ENCODE data around the gene IPCEF1. TPM values are rescaled to one million over a fixed set of nuclear protein-coding genes. Genes with fewer than 3 reads are reported as not detected.
A peak's percentile ranks its signal among the peaks of the same experiment; 100 is the strongest.

The IPCEF1 gene
- polyA plus RNA-seq, 3 donors, result 14.7 to 29.7 (median 16.5) TPM

DNA sequence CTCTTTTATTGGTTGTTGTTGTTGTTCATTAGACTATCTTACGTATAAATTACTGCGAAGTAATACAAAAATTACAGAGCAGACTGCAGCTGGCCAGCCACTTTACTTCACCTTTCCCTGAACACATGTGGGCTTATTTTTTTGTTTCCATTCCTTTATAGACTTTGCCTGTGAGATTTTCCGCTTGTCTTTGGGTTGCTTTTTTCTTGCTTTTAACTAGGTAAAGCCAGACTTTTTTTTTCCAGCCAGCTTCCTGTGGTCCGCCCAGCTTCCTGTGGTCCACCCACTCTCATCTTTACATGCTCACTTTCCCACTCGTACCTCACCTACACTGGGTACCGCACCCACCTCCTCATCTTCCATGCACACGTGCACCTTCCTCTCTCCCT is 79.0 kb downstream of the IPCEF1 start:
- H3K4me2 ChIP-seq (replicated peaks; ENCODE audit: extremely low read depth, low read length, poor library complexity, severe bottlenecking), result peak overlapping the region; percentile 16
- Mint-ChIP-seq H3K4me3 (peak overlapping the region in 1 of 2 donors; percentile 17), H3K27ac (peak overlapping the region; percentile 6 to 69 (median 28)), H3K4me1 (peaks cover 29% of the 10 kb centered on the region), H3K36me3 (peaks cover 37 to 59% of the 10 kb centered on the region in 2 donors), H3K27me3 (ENCODE audit: low read depth in 3 of 3) (no peaks in the 10 kb centered on the region), H3K9me3 (peaks cover 0 to 2% (median 0%) of the 10 kb centered on the region in 7 donors)
- TF ChIP-seq, protein P1, sequence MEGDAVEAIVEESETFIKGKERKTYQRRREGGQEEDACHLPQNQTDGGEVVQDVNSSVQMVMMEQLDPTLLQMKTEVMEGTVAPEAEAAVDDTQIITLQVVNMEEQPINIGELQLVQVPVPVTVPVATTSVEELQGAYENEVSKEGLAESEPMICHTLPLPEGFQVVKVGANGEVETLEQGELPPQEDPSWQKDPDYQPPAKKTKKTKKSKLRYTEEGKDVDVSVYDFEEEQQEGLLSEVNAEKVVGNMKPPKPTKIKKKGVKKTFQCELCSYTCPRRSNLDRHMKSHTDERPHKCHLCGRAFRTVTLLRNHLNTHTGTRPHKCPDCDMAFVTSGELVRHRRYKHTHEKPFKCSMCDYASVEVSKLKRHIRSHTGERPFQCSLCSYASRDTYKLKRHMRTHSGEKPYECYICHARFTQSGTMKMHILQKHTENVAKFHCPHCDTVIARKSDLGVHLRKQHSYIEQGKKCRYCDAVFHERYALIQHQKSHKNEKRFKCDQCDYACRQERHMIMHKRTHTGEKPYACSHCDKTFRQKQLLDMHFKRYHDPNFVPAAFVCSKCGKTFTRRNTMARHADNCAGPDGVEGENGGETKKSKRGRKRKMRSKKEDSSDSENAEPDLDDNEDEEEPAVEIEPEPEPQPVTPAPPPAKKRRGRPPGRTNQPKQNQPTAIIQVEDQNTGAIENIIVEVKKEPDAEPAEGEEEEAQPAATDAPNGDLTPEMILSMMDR (IDR thresholded peaks at IDR 0.05), result peak; percentile 42
- H3K36me3 ChIP-seq (replicated peaks in 1 of 2; ENCODE audit: control insufficient read depth in 1 of 2, insufficient read depth in 2 of 2, low read length in 2 of 2), result peaks cover under 1 to 31% of the 10 kb centered on the region in 2 donors
- WGBS (ENCODE audit: insufficient coverage), result 32% methylated on average over 5 of the region's 7 CpGs
- no peak overlapping the region for H3K9ac ChIP-seq (ENCODE audit: insufficient read depth, low read length, poor library complexity, severe bottlenecking)
- intact Hi-C loops (cut with micrococcal nuclease), result loop anchor here (5.0 kb wide), 2 partner anchors 120 to 125 kb away; no protein-coding TSS in a partner anchor
- H3K4me3 ChIP-seq (replicated peaks in 1 of 3; ENCODE audit: low read depth in 2 of 3, low read length in 3 of 3), result no peak overlapping the region
- no peaks in the 10 kb centered on the region for H3K27me3 ChIP-seq (ENCODE audit: control insufficient read depth in 2 of 2, insufficient read depth in 2 of 2, low read length in 2 of 2)
- H3K9me3 ChIP-seq (replicated peaks in 1 of 2; ENCODE audit: control insufficient read depth in 1 of 2, insufficient read depth in 1 of 2, low read length in 2 of 2), result no peaks in the 10 kb centered on the region
- peaks cover 5% of the 10 kb centered on the region in 2 donors for H3K4me1 ChIP-seq (ENCODE audit: control insufficient read depth in 1 of 2, insufficient read depth in 2 of 2, low read length in 2 of 2)
- peaks cover 95% of the 10 kb centered on the region for H3K79me2 ChIP-seq (ENCODE audit: insufficient read depth, low read length)
- H3K27ac ChIP-seq (ENCODE audit: low read depth in 1 of 2, low read length in 2 of 2), result peak overlapping the region in 1 of 2 donors; percentile 11
- peaks cover 79% of the 10 kb centered on the region for H4K20me1 ChIP-seq (ENCODE audit: insufficient read depth, low read length)
- no peak overlapping the region for H2AFZ ChIP-seq (ENCODE audit: insufficient read depth, low read depth, low read length, poor library complexity, severe bottlenecking)
- no peak for DNase-seq

DNA sequence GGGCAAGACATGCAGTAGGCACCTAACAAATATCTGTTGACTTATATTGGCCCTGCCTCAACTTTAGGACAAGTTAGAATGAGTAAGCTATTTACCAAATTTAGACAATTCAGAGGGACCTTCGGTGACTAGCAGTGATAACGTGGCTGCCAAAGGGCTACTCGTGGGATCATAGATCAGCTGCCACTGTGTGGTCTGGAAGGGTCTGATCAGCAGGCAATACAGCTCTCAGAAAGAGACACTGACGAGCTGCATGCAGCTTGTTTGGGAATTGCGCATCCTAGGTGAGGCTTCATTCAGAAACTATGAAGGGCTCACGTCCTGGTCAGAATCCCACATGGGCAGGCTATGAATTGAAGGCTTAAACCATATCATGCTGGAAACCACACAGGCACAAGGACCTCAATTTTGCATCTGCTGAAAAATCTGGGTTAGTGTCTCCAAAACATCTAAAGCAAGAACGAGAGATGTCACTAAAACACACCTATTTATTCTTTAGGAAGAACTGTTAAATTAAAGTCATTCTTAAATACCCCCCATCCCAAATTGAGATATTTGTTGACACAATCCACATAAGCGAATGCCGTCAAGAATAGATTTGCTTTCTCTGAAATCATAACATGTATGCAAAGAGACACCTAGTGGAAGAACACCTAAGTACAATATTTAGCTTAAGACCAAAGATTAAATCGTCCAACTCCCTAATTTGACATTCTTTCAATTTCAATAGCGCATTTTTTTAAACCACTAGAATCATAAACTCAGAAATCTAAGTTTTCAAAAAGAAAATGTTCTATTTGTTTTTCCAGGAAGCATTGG is 79.6 kb downstream of the IPCEF1 start:
- 46% methylated on average over 4 of the region's 11 CpGs for WGBS (ENCODE audit: insufficient coverage)
- Mint-ChIP-seq H3K36me3 (peaks cover 31 to 53% of the 10 kb centered on the region in 2 donors), H3K27me3 (ENCODE audit: low read depth in 3 of 3) (no peaks in the 10 kb centered on the region), H3K4me3 (peak overlapping the region in 1 of 2 donors; percentile 17), H3K9me3 (peaks cover 0 to 2% (median 0%) of the 10 kb centered on the region in 7 donors), H3K4me1 (peaks cover 29% of the 10 kb centered on the region), H3K27ac (peak overlapping the region in 3 of 7 donors; percentile 6 to 69 (median 32))
- Histone ChIP-seq H3K9ac (ENCODE audit: insufficient read depth, low read length, poor library complexity, severe bottlenecking) (no peak overlapping the region), H3K27me3 (ENCODE audit: control insufficient read depth in 2 of 2, insufficient read depth in 2 of 2, low read length in 2 of 2) (no peaks in the 10 kb centered on the region), H3K79me2 (ENCODE audit: insufficient read depth, low read length) (peaks cover 95% of the 10 kb centered on the region), H2AFZ (ENCODE audit: insufficient read depth, low read depth, low read length, poor library complexity, severe bottlenecking) (no peak overlapping the region), H3K27ac (ENCODE audit: low read depth in 1 of 2, low read length in 2 of 2) (peak overlapping the region in 1 of 2 donors; percentile 29), H3K36me3 (replicated peaks in 1 of 2; ENCODE audit: control insufficient read depth in 1 of 2, insufficient read depth in 2 of 2, low read length in 2 of 2) (peaks cover 2 to 29% of the 10 kb centered on the region in 2 donors), H3K9me3 (replicated peaks in 1 of 2; ENCODE audit: control insufficient read depth in 1 of 2, insufficient read depth in 1 of 2, low read length in 2 of 2) (no peaks in the 10 kb centered on the region), H3K4me2 (replicated peaks; ENCODE audit: extremely low read depth, low read length, poor library complexity, severe bottlenecking) (peak overlapping the region; percentile 16), H3K4me3 (replicated peaks in 1 of 3; ENCODE audit: low read depth in 2 of 3, low read length in 3 of 3) (no peak overlapping the region), H4K20me1 (ENCODE audit: insufficient read depth, low read length) (peaks cover 85% of the 10 kb centered on the region), H3K4me1 (ENCODE audit: control insufficient read depth in 1 of 2, insufficient read depth in 2 of 2, low read length in 2 of 2) (peaks cover 5% of the 10 kb centered on the region in 2 donors)
- intact Hi-C loops (cut with micrococcal nuclease), result loop anchor here (5.0 kb wide), 2 partner anchors 120 to 125 kb away; no protein-coding TSS in a partner anchor
- peak; percentile 10 to 55 (median 37) for DNase-seq
- TF ChIP-seq, protein P1 (IDR thresholded peaks at IDR 0.05), result peak; percentile 76

All from CD14-positive monocyte (primary cell).